ENCODE measurements around the gene FDXR.

DNA sequence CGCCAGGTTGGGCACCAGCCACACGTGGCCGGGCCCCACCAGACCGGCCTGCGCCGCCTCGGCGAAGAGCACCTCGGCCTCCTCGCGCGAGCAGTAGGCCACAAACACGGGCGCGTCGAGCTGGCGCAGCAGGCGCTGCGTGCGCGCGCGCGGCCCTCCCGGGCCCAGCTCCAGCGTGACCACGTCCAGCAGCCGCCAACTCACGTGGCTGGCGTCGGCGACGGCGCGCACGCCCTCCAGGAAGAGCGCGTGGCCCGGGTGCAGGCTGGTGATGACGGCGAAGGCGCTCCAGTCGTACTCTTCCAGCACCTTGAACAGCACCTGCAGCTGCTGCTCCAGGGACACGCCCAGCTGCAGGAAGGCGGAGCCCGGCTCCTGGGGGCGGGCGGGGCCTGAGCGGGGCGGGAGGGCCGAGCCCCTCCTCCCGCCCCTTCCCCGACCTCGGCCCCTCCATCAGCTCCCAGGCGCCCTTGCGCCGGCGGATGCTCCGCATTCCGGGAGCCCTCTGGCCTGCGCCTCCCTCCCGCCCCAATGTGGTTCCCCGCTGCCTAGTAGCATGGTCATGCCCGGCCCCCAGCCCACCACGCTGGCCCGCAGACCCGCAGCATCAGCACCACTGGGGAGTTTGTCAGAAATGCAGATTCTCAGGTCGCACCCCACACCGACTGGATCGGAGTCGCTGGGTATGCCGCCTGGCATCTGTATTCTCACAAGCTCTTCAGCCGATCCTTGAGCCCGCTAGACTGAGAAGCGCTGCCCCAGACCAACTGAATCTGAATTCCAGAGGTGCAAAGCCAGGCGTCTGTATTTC, 20.4 kb downstream of the FDXR start:
- TF ChIP-seq POLR2AphosphoS5 (IDR thresholded peaks at IDR 0.05; ENCODE audit: borderline replicate concordance, low read depth, low read length), result peak; percentile 71
- TF ChIP-seq EZH2 (IDR thresholded peaks at IDR 0.05), result no peak
